ENCODE results near the gene ADPRHL1.
A peak's percentile ranks its signal among the peaks of the same experiment; 100 is the strongest.

Gene ADPRHL1

DNA sequence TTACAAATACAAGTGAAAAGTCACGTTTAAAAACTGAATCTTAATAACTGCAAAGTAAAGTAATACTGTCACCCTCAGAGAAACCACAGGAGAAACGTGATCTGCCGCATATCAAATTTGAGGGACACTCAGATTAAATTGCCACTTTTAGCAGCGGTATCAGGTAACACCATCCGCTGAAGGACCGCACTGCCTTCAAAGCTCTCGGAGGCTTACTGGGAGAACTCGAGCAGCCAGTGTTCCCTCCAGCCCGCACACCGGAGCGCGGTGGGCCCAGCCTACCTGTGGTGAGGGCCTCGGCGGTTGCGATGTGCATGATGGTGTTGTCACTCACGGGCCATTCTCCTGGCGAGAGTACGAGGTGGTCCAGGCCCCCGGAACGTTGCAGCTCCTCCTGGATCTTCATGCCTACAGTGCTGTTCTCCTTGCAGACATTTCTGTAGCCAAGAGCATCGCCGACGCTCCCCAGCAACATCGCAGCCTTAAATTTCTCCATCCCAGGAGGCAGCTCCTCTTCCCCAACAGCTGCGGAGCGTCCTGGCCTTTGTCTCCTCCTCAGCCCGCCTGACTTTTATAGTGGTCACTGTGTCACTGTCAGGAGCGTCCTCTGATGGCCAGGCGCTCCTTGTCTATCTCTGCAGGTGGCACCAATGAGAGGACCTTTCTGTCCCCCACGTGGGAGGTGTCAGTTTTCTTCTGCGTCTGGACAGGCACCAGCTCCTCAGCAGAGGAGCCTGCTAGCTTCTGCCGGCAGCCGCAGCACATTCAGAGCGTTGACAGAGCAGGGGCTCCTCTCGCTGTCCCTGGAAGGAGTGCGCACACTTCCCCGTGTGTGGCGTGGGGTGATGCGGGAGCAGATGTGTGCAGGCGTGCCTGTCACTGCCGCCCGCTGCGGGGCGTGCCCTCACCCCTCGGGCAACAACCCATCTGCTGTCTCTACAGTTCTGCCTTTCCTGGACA is at the start of gene ADPRHL1:
TSS of gene ADPRHL1 (minus strand) at position 547 of the 960 bp plus-strand sequence. CDS start at position 496, 51 bp downstream.
- no peak for DNase-seq (ENCODE audit: low read depth in 2 of 2)

DNA sequence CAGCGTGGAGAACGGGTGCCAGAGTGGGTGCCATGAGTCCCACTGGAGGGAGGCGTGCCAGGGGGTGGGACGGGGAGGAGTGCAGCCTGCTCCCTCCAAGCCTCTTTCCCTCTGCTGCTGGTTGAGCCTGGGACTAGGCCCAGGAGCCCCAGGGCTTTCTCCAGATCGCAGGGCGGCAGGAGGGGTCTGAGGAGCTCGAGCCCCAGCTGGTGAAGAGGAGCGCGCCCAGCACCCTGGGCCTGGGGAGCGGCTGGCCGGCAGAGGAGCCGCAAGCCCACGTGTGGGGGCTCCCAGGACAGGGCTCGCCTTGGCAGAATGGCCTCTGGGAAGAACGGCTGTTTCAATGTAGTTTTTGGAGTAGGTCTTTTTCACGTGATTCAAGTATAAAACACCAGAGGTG is 49.4 kb upstream of the ADPRHL1 start:
- DNase-seq (ENCODE audit: low read depth in 2 of 2), result no peak

DNA sequence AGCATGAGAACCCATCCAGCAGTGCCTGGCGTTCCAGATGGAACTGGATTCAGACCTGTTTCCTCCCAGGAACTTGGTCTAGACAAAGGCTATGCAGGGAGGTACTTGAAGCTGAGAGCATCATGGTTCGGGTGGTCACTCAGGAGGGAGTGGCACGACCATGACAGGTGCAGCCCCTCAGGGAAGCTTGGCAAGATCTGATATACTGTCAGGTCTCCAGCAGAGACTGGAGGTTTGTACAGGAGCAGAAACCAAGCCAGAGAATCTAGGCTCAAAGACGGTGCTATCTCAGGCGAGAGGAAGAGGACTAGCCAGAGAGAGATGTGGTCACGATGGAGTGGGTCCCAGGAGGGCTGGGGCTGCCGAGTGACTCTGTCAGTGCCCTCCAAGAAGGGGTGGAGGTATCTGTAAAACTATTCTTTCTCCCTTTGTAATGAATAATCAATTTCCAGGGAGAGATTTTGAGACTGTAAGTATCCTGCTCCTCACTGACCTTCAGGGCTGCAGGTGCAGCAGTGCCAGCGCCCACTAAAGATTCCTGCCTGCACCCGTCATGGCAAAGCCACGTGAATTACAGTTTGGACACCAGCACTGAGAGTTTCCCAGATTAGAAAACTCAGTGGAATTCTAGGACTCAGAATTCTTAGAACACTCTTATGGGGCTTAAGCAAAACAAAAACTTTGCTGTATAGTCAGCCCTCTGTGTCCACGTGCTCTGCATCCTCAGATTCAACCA is 47.4 kb upstream of the ADPRHL1 start:
- no peak for DNase-seq (ENCODE audit: low read depth in 2 of 2)

DNA sequence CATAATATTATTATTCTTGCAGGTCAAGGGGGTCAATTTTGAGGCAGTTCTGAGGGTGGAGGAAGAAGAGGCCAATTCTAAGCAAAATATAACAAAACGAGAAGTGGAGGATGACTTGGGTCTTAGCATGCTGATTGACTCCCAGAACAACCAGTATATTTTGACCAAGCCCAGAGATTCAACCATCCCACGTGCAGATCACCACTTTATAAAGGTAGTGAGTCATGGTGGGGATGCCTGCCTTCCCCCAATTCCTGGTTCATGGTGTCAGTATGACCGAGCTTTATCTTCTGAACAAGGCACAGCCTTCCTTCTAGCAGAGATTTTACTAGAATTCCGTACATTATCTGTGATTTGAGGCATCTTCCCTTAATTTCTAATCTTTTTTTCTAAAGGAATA is 46.6 kb upstream of the ADPRHL1 start:
- no peak for DNase-seq (ENCODE audit: low read depth in 2 of 2)

DNA sequence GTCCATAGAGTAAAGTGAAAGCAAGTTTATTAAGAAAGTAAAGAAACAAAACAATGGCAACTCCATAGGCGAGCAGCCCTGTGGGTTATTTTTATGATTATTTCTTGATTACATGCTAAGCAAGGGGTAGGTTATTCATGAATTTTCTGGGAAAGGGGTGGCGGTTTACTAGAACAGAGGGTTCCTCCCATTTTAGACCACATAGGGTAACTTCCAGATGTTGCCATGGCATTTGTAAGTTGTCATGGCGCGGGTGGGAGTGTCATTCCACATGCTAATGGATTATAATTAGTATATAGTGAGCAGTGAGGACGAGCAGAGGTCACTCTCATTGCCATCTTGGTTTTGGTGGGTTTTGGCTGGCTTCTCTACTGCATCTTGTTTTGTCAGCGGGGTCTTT is 45.6 kb upstream of the ADPRHL1 start:
- DNase-seq (ENCODE audit: low read depth in 2 of 2), result no peak

DNA sequence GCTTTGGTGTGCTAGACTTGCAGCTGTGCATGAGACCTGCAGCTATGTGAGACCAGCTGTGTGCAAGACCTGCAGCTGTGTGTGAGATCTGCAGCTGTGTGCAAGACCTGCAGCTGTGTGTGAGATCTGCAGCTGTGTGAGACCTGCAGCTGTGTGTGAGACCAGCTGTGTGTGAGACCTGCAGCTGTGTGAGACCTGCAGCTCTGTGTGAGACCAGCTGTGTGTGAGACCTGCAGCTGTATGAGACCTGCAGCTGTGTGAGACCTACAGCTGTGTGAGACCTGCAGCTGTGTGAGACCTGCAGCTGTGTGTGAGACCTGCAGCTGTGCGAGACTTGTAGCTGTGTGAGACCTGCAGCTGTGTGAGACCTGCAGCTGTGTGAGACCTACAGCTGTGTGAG is 43.9 kb upstream of the ADPRHL1 start:
- no peak for DNase-seq (ENCODE audit: low read depth in 2 of 2)

DNA sequence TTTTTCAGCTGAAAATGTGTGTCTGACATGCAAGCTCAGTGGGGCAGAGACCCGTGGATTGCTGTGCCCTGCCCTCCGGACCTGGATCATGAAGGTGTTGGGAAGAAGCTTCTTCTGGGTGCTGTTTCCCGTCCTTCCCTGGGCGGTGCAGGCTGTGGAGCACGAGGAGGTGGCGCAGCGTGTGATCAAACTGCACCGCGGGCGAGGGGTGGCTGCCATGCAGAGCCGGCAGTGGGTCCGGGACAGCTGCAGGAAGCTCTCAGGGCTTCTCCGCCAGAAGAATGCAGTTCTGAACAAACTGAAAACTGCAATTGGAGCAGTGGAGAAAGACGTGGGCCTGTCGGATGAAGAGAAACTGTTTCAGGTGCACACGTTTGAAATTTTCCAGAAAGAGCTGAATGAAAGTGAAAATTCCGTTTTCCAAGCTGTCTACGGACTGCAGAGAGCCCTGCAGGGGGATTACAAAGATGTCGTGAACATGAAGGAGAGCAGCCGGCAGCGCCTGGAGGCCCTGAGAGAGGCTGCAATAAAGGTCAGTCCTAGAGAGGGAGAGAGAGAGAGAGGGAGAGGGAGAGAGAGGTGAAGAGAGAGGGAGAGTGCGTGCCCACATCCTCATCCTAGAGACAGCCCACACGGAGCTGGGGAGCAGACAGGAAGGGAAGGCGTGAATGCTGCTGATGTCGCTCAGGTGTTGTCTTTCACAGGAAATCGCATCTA is 42.4 kb upstream of the ADPRHL1 start:
- no peak for DNase-seq (ENCODE audit: low read depth in 2 of 2)

DNA sequence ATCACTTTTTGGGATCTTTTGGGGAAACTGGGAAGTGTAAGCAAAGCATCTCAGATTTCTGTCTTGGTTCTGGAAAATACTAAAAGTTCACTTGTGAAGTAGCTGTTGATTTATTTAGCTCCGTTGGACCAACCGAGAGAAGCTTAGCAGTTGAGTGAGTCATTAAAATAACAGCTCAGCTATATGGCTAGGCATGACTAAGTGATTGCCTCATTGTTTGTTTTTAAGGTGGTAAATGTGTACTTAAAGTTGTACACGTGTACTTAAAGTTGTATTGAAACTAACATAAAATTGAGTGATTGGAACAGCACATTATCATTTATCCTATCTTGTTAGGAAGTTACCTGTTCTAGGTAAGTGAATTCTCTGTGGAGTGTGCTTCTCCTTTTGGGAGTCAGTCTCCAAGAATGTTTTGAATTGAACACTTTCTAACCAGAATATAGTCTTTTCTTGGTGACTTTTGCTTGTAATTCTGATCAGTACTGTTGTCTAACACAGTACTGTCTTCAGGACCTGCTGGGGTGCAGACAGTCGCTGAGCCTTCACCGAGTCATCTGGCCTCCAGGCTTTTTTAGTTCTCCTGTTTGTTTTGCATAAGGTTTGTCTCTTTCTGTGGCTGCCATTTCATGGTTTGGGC is 40.1 kb upstream of the ADPRHL1 start:
- no peak for DNase-seq (ENCODE audit: low read depth in 2 of 2)

DNA sequence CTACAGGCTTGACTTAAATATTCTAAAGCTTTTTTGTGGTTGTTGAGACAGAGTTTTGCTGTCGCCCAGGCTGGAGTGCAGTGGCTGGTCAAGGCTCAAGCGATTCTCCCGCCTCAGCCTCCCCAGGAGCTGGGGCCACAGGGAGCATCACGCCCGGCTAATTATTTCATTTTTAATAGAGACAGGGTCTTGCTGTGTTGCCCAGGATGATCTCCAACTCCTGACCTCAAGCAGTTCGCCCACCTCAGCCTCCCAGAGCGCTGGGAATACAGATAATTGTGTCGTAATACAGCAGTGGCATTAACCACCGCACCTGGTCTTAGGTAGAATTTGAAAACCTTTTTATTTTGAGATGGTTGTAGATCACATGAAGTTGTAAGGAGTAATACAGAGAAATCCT is 38.7 kb upstream of the ADPRHL1 start:
- DNase-seq (ENCODE audit: low read depth in 2 of 2), result no peak

DNA sequence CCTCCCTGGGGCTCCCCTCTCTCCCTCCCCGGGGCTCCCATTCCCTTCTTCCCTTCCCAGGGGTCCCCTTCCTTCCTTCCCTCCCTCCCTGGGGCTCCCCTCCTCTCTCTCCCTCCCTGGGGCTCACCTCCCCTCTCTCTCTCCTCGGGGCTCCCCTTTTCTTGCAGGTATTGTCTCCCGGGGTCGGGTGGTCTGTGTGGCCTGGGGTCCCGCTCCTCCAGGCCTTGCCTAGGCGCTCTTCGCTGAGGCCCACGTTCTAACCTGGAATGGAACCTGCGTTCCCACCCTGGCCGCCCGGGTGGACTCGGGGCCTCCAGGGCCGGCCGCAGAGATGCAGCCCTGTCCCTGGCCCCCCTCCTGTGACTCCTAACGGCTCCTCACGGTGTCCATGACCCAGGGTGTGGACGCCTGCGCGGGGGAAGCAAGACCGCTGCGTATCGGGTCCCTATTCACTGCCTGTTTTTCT is 38.2 kb upstream of the ADPRHL1 start:
- no peak for DNase-seq (ENCODE audit: low read depth in 2 of 2)

DNA sequence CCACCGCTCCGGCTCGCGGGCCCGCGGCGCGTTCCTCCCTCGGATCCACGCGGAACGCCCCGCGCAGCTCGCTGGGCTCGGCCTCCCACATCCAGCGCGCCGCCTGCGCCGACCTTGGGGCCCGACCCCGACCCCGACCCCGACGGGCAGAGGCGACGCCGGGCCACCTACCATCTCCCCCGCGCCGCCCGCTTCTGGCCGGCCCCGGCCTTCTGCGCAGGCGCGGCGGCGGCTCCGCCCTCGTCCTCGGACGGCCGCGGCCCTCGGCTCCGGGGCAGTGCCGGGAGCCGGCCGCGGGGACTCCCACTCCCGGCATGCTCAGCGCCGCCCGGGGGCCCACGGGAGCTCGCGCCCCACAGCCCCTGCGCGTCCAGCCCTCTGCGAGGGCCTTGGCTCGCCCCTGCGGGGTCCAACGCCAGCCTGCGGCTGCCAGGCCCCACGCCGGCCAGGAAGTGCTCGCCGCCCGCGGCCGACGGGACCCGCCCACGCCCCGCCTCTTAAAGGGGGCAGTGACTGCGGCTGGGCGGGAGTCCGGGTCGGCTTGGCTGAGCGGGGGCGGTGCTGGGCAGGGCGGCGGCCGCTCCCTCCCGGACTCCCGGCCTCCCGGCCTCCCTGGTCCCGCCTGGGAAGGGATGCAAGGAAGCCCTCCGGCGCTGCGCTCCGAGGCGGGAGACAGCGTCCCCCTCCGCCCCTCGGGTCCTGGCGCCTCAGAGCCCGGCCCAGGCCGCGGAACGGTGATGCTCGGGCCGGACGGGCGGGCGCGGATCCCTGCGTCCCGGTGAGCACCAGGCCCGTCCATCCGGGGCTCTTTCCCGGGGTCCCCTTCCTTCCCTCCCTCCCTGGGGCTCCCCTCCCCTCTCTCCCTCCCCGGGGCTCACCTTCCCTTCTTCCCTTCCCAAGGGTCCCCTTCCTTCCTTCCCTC is 37.5 kb upstream of the ADPRHL1 start, which contains the start of gene DCUN1D2:
TSS of gene DCUN1D2 (minus strand) at position 216 of the 922 bp plus-strand sequence. CDS start at position 174, 42 bp downstream.
- peak; percentile 45 to 71 for DNase-seq (ENCODE audit: low read depth in 2 of 2)

DNA sequence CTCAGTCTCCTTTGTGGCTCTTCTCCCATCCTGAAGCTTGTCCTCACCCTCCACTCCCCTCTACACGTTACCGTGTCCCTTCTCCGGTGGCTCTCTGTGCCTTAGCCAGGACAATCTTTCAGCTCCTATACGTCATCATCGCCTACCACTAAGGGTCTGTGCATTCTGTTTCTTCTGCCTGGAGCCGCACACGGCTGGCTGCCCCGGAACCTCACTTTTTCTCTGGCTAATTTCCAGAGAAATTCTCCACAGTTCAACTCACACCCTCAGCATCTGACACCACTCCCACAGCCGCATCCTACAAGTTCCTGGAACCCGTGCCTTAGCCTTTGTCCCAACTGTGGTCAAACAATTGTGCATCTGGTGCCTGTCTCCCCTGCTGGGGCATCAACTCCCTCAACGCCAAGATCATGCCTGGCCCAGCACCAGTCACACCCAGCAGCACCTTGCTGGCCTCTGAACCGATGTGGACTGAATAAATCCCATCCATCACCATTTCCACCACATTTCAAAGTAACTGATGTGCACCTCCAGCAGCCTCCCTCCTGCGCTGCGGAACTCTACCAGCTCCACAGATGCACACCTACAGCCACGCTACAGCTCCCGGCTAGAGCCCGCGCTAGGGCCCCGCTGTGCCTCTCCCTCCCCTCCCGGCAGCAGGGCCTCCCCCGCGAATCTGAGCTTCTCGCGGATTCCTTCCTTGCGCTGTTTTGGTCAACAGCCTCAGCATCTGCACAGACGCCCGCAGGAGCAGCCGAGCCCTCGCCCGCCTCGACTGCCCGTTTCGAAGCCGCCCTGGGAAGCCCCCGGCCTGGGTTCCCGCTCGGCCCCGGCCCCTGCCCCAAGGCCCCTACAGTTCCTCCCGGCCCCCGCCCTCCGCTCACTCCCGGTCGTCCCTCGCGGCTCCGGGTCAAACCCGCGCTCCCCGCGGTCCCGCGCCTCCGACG is 36.5 kb upstream of the ADPRHL1 start:
- DNase-seq (ENCODE audit: low read depth in 2 of 2), result peak in 1 of 2 donors; percentile 19

DNA sequence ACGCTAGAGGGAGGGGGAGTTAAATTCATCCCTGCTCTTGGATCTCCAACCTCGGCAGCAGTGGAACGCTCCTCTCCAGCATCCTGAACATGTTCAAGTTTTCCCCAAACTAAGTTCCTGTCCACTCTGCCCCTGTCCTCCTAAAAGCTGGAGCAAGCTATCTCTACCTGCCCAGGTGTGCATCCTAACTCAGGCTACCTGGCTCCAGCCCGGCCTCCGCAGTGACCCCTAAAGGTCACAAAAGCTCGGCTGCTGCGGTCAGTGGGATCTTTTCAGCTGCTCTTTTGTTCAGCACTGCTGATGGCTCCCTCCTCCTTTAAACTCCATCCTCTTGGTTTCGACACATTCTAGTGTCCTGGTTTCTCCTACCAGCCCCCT is 35.9 kb upstream of the ADPRHL1 start:
- DNase-seq (ENCODE audit: low read depth in 2 of 2), result no peak

DNA sequence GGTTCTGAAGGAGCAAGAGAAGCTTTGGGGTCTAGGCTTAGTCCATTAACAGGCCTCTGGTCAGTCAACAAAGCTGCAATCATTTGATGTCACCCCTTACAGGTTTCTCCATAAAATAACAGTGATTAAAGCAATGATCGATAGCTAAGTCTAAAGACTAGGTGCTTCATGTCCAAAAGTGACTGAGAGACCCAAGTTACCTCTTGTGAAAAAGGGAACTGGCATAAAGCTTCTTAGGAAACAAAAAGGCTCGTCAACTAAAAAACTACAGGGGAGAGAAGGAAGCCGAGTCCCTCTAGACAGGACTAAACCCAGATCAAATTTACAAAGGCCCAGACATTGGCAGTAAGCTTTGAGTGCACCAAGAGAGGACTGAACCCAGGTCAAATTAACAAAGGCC is 35.0 kb upstream of the ADPRHL1 start:
- DNase-seq (ENCODE audit: low read depth in 2 of 2), result no peak

DNA sequence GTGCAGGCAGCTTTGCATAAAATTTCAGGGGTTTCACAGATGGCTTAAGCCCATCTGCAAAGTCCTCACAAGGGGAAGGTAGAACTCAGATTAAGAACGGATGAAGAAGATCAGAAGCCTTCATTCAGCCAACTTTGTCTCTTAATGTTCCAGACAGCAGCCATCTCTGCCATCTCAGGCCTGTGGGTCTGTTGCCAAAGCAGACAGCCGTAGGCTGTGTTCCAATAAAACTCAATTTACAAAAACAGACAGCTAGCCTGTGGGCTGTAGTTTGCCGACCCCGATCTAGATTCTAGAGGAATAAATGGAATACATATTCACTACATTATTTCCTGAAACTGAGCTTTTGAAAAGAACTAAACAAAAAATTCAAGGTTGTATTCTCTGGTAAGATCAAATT is 33.4 kb upstream of the ADPRHL1 start:
- no peak for DNase-seq (ENCODE audit: low read depth in 2 of 2)

DNA sequence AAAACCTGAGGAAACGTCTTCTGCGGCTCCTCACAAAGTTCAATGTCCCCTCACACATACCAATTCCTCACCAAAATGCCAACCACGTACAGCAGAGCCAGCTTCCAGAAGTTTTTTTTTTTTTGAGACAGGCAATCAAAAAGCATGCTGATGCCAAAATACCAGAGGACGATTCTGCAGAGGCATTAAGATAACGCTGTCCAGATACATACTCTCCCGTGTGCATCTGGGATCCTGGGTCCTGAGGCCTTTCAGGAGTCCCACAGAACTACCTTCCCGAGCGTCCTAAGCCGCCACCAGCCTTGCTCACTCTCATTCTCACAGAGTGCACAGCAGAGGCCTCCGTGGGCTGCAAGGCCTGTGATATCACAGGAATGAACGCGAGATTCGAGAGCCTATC is 32.3 kb upstream of the ADPRHL1 start:
- DNase-seq (ENCODE audit: low read depth in 2 of 2), result no peak

DNA sequence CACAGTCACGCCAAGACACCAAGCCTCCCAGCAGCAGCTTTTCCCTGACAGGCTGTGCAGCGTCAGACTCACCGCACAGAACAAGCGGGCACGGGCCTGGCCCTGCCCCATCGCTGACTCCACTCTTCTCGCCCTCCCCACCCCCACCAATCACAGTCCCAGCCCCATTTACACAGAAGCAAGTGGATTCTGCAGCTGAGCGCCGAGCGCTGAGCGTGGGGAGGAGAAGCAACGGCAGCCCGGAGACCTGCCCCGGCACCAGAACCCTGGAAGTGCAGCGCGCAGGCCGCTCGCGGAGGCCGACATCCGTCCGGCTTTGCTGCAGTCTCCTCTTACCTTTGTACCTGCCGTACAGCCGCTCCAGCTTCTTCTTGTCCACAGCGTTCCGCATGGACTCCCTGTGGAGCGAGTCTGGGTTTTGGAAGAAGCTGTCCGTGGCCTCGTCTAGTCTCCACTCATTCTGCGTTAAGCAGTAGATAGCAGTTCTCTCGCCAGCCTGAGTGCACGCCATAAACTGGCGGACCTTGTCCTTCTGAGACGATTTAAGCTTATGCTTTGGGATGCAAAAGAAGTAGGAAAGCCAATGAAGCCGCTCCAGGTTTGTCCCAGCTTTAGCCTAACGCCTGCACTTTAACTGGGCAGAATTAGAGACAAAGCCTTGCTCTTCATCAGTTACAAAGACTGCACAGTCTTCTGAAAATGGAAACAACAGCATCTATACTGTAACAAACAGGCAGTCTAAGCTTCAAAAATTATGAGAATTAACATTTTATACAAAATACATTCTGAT is 30.4 kb upstream of the ADPRHL1 start:
- no peak for DNase-seq (ENCODE audit: low read depth in 2 of 2)

DNA sequence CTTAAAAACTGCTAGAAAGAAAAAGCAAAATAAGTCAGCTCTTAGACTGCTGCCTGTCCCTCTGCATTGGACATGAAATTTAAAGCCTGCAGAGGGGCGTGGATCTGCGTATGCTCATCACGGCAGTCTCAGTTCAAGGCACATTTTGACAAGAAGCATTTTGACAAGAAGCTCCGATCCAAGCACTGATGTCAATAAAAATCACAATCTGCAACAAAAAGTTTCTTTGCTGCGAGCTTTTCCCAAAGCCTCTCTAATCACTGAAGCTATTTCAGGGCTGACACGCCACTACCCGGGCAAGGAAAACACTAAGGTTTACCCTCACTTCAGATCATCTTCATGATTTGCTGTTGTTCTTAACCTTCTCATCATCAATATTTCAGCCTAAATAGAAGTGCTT is 29.8 kb upstream of the ADPRHL1 start:
- DNase-seq (ENCODE audit: low read depth in 2 of 2), result no peak

DNA sequence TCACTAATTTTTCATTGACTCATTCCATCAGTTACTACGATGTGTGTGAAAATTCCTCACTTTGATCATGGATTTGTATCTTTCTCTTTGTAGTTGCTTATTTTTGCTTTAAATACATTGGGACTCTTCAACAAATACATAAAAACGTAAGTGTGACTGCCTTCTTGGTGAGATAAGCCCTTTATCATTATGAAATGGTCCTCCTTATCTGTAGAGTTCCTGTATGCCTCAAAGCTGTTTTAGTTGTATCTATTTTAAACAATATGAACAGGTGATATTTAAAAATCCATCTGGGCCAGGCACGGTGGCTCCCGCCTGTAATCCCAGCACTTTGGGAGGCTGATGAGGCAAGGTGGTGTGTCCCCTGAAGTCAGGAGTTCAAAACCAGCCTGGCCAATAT is 25.9 kb upstream of the ADPRHL1 start:
- no peak for DNase-seq (ENCODE audit: low read depth in 2 of 2)

Data from stimulated activated CD8-positive, alpha-beta memory T cell treated with anti-CD3 and anti-CD28 coated beads, Interleukin-7, amount 100 ng/mL, for 4 hours (primary cell).